Stimulated activated CD8-positive, alpha-beta memory T cell treated with anti-CD3 and anti-CD28 coated beads, Interleukin-4, amount 100 ng/mL, for 1 hour (primary cell): ENCODE measurements around the gene PRKAG2.

Source experiments
- DNase-seq, 2 donors: peaks; one replicate each; pipeline ENCODE4 v3.0.0-alpha.2; 2020; ENCODE audit warnings: low read depth in 2 of 2, low spot score in 1 of 2

The PRKAG2 gene

DNA sequence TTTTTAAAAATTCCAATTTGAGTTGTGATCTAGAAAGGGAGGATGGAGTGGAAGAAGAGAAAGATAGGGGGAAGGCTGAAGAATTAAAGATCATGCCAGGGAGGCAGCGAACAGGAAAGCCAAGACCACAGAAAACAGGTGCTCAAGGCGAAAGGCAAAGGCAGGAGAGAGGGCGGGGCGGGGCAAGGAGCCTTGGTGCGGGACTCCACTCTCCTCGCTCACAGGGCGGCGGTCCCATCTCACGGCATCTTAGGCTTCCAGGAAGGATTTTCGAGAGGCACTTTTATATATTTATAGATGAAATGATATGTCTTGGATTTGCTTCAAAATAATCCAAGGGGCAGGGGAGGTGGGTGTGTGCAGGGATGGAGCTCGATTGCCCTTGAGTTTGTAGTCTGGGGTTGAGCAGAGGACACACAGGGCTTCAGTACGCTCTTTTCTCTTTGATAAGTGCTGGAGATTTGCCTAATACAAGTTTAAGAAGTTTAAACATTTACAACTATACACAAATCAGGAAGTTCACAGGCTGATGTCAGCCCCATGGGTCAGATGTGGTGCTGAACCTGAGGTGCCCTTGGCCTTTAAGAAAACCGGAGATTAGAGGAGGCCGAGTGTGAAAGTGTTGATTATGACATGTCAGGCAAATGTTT lies 161.1 kb downstream of the PRKAG2 start:
- DNase-seq: no peak

DNA sequence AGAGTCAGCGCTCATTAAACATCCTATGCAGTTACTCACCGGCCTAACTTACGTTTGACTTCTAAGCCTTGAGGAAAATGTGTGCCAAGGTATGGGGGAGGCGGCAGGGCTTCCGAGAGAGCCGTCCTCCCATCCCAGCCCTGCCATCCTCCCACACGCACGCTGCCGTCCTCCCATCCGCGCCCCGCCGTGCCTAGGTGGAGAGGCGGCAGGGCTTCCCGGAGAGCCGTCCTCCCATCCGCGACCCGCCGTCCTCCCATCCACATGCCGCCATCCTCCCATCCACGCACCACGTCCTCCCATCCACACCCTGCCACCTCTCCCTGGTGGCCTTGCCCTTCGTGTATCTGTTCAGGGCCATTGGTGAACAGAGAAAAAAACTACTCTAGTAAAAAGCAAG lies 162.7 kb downstream of the PRKAG2 start:
- DNase-seq: no peak

DNA sequence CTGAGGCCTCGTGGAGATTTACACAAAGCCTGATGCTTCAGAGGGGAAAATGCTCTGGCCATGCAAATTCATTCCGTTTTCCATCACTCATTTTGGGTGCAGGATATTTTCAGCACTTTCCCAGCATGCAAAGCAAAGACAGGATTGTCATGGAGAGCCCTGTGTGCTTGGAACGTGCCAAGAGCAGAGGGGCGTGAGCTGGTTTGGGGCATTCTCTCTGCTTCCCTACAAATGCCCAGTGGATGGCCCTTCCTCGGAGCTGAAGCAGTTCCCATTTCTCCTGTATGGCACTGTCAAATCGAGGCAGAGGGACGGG lies 164.1 kb downstream of the PRKAG2 start:
- DNase-seq: no peak

DNA sequence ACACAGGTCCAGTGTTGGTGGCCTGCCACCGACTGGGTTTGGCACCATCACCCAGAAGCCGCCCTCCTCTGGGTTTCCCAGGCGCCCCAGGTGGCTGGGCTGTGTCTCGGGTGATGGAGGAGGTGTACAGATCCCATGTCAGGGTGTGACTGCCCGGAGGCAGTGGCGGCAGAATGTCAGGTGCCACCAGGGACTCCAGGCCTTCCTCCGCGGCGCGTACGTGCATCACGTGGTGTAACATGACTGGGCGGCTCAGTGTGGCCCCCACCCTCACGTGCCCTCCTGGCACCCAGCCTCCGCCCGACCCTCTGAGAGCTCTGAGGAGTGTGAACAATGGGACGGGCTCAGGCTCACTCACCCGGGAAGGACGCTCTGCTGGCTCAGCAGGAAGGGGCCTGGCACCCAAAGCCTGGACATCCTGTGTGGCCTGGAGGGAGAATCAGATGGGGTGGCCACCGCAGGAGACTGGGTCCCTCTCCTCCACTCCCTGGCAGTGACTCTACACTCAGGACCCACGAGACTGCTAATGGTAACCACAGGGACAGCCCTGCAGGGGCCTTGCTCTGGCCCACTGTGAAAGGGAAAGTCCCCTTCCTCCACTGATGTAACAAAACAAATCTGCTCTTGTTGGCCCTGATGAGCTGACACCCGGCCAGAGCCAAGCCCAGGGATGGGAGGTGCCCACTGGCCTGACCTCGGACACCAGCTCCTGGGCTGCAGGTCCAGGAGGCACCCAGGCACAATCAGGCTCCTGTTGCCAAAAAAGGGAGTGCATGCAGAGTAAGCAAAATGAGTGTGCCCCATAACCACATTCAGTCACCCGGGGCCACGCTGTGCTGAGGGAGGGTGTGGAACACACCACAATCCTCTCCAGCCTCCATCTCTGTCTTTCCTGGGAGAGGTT lies 164.8 kb downstream of the PRKAG2 start:
- DNase-seq: no peak

DNA sequence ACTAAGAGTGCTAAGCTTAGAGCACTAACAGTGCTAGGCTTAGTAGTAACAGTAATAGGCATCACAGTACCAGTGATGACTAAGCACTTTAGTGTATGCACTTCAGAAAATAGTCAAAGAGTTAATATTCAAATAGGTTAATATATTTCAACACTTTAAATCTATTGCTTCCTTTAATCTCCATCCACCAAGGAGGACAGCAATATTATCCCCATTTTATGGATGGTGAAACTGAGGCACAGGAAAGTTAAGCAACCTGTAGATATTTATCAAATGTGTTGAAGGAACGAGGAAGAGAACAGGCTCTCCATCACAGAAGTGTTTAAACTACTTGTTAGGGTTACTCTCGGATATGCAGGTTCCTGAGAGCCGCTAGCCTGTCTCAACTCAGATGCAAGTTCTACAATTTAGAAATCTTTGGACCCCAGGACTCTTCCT lies 165.5 kb downstream of the PRKAG2 start:
- DNase-seq: no peak

DNA sequence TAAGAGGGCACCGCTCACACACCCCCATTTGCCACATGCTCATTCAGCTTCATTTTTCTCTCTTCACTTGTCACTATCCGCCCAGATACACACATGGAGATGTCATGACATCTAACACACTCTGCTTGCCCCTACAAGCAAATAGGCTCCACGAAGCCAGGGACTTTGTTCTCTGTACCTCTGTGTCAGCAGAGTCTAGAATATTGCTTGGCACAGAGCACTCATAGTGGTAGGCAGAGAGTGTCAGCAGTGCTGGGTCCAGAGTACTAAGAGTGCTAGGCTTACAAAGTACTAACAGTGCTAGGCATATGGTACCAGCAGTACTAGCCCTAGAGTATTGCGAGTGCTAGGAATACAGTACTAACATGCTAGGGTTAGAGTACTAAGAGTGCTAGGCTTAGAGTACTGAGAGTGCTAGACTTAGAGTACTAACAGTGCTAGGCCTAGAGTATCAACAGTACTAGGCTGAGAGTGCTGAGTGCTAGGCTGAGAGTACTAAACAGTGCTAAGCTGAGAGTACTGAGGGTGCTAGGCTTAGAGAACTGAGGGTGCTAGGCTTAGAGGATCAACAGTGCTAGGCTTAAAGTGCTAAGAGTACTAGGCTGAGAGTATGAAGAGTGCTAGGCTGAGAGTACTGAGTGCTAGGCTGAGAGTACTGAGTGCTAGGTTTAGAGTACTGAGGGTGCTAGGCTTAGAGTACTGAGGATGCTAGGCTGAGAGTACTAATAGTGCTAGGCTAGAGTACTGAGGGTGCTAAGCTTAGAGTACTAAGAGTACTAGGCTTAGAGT lies 166.1 kb downstream of the PRKAG2 start:
- DNase-seq: no peak

- DNase-seq: no peak
Observed at GRCh38 chr7:151710121-151710640, 166.7 kb downstream of the PRKAG2 start.

- no peak for DNase-seq
Observed at GRCh38 chr7:151709141-151710038, 167.5 kb downstream of the PRKAG2 start.

DNA sequence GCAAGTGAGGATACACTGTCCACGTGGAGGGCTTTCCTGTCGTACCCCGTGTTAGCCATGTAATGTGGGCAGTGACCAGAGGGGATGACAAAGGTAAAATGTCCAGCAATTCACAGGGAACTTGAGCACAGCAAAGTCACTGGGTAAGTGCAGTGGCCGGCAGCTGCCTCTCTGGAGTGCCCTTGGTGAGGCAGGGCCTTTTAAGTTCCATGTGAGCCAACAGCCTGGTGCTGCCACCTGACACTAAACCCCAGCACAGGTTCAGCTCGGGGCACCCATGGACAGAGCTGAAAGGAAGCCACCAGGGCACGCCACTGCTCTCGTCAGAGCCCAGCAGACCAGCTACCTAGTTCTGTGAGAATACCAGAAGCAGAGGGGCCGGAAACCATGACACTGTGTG lies 168.3 kb downstream of the PRKAG2 start:
- DNase-seq: no peak

DNA sequence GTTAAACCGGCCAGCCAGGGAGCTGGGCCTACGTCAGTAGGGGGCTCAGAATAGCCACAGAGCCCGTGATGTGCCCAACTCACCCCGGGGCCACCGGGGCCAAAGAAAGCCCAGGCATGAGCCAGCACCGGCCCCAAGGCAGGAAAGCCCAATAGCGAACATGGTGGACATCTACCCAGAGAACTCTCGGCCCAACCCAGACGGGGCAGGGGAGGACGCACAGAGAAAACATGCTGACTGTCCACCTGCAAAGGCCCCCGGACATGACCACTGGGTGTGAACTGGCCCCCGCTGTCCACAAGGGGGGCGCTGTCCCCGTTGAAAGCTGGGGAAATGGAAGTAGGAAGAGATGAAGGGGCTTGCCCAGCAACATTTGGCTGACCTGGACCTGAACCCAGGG lies 169.2 kb downstream of the PRKAG2 start:
- DNase-seq: no peak

DNA sequence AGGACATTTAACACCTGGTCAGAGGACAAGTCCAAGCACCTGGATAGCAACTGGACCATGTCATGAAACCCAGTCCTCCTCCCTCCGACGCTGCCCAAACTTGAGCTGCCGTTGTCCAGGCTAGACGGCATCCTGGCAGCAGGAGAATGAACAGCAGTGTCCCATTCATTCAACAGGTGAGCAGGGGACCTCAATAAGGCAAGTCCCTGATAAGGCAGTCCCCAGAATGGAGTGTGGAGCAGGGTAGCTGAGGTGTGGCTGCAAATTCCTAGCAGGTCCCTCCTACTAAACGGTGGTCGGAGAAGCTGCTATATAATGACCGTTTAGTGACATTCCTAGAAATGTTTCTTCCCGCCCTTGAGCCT lies 169.8 kb downstream of the PRKAG2 start:
- DNase-seq: no peak

DNA sequence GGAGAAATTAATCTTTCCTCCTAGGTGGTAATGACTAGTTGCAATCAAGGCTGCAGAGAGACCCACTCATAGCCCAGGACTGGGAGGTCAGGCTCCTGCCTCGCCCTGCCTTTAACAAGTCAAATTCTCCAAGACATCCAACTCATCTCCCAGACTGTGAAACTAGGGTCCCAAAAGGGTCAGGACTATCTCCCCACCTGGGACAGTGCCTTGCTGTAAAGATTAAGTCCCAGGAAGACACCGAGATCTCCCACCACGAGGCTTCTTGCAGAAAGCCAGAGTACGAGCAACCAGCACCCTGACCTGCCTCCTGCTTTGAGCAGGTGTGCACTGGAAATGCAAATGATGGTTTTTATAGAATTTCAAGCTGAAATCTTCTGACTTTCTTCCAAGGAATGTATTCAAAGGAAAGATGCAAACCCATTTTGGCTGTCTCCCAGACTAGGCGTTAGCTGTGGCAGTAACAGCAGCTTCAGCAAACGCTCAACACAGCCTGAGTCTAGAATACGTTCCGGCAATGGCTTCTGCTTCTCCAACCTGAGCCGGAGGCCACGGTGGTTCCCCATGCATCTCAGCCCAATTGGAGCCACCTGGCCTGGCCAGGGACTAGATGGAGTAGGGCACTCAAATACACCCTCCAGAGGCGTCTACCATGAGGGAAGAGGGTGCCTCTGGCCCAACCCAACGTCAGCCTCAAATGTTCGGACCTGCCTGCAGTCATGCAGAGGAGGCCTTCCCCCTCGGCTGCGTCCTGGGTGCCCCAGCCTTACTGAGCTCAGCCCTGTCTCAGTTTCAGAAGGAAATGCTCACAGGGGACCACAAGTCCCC lies 170.4 kb downstream of the PRKAG2 start:
- DNase-seq: no peak

DNA sequence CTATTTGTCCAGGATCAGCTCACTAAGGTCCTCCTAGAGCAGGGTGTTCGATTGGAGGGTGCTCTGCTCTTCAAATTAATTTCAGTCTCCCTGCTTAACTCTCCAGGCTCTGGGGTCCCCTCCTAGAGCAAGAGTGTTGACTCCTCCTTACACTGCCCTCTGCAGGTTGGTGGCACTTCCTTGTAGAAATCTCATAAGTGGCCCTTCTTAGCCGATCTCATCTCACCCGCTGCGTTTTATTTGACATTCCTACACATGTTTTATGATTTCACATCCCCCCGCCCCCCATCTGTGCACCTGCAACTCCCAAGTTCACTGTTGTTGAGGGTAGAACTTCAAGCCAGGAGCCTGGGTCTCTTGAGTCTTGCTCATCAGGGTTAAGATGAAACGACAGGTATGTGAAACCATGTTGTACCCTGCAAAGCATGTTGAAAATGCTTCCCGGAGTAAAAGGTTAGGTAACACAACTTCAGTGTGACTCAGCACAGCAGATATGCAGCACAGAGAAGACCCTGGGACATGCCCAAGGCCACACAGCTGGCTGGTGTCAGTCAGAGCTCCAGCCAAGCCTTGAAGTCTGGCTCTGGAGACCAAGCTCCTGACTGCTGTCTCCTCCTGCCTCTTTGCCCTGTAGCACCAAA lies 171.2 kb downstream of the PRKAG2 start:
- no peak for DNase-seq

DNA sequence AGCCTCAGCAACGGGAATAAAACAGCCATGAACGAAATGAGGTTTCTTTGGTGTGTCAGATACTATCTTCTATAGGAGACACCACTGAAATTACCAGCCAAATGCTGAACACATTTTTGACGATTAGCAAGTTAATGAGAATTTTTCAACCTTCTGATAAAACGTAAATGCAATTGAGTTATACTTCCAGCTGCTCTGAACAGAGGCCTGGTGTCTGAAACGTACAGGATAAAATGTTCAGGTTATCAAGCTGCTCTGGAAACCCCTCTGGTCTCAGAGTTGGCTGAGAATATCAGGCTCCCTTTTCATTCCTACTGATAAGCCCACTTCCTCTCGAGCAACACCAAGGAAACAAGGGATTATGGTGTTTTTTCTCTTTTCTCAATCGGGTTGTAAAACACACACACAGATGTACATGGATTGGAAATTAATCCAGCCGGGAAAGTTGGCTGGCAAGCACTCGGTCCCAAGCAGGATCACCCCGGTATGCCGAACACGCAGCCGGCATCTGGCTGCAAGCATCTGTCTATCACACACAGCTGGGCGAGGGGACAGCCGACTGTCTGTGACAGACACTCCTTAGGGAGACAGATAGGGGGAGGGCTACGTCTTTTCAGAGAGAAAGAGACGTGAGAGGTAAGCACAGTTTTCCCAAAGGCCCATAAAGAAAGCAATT lies 171.8 kb downstream of the PRKAG2 start:
- DNase-seq: no peak

DNA sequence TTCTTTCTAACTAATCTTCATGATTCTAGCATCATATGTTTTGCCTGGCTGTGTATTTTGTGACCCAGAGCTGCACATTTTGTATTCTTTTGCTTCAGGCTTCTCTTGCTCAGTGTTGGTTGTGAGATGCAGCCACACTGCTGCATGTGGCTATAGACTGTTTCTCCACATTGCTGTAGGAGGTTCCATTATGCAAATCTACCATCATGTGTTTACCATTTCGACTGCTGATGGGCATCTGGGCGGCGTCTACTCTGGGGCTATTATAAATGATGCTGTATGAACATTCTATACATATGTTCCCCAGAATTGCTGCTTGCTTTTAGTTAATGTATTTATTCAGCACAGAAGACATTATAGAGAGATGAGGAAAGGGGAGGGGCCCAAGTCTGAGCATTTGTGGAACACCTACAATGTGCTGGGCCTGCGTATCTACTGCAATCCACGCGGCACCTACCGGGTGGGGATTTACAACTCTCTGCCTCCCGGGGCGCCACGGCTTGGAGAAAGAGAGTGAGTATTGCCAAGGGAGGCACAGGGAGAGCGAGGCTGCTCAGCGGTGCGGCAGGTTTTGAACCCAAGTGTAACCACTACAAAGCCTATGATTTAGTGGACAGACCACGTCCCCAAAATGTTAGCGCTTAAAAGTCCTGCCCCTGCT lies 172.5 kb downstream of the PRKAG2 start:
- DNase-seq: no peak

DNA sequence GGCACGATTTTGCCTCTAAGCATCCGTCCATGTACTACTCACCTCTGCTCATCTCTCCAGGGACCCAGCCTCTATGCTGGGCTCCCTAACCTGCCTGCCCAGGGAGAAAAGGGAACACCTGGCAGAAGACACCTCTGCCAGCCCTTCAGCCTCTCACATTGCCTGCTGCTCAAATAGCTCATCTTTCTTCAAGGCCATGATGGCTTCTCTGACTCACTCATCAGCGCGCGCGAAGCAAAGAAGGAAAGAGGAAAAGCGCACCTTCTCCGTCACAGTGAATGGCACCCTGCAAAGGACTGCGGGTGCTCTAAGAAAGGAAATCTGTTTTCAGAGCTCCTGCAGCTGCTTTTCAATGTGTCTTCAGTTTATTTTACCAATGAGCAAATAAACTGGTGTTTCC lies 174.0 kb downstream of the PRKAG2 start:
- no peak for DNase-seq

- DNase-seq: no peak
Observed at GRCh38 chr7:151700586-151701165, 176.2 kb downstream of the PRKAG2 start.

GRCh38 chr7:151699928-151700319 lies 177.0 kb downstream of the PRKAG2 start:
- no peak for DNase-seq
